ENCODE data around the gene SDF2. TPM values are rescaled to one million over a fixed set of nuclear protein-coding genes. Genes with fewer than 3 reads are reported as not detected.

Gene SDF2
- total RNA-seq, 1 donor from 2014 or later, result 39.5 TPM

DNA sequence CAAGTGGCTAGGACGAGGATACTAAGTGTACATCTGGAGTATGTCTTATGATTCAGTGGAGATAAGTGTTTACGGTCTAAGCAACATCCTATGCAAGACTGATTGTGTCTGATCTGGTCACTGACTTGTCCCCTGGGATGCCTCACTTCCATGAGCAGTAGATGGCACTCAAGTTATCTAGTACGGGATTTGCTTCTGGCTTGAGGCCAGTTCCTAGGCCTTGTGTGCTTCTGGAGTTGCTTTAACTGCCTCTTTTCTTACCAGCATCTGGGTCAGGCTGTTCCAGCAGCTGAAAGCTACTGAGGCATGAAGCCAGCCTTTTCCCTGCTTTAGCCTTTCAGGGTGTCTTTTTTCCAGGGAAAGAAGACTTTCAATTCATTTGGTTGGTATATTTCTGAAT is 23.3 kb upstream of the SDF2 start:
- DNase-seq (ENCODE audit: low read depth), result peak; percentile 43
- H3K4me3 ChIP-seq (ENCODE audit: low read depth, low read length), result no peak overlapping the region
- TF ChIP-seq, protein P1, sequence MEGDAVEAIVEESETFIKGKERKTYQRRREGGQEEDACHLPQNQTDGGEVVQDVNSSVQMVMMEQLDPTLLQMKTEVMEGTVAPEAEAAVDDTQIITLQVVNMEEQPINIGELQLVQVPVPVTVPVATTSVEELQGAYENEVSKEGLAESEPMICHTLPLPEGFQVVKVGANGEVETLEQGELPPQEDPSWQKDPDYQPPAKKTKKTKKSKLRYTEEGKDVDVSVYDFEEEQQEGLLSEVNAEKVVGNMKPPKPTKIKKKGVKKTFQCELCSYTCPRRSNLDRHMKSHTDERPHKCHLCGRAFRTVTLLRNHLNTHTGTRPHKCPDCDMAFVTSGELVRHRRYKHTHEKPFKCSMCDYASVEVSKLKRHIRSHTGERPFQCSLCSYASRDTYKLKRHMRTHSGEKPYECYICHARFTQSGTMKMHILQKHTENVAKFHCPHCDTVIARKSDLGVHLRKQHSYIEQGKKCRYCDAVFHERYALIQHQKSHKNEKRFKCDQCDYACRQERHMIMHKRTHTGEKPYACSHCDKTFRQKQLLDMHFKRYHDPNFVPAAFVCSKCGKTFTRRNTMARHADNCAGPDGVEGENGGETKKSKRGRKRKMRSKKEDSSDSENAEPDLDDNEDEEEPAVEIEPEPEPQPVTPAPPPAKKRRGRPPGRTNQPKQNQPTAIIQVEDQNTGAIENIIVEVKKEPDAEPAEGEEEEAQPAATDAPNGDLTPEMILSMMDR (conservative IDR thresholded peaks at IDR 0.05; ENCODE audit: low read depth, low read length), result peak; percentile 49

DNA sequence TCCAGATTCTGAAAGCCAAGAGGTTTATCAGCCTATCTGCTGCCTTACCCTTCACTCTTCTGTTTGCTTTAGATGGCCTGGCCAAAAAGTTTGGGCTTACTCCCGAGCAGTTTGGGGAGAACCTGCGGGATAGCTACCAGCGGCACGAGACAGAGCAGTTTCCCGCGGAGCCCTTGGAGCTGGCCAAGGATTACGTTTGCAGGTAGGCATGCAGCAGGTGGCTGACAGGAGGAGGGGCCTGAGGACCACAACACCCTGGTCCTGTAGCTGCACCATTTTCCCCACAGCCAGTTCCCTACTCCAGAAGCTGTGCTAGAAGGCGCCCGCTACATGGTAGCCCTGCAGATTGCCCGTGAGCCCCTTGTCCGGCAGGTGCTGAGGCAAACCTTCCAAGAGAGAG is 20.9 kb upstream of the SDF2 start:
- no peak for DNase-seq (ENCODE audit: low read depth)
- TF ChIP-seq, protein P1 (conservative IDR thresholded peaks at IDR 0.05; ENCODE audit: low read depth, low read length), result no peak
- no peak overlapping the region for H3K4me3 ChIP-seq (ENCODE audit: low read depth, low read length)

DNA sequence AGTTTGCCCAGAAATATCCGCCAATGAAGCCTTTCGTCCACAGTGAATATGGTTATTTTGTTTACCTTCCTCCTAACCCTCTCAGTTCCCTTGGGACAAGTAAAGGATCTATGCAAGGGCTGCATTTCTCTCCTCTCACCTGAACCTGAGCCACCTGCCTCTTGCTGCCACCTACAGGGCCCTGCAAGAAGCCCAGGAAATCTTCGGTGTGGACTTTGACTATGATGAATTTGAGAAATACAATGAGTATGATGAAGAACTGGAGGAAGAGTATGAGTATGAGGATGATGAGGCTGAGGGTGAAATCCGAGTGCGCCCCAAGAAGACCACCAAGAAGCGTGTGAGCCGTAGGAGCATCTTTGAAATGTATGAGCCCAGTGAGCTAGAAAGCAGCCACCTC is 14.3 kb upstream of the SDF2 start:
- TF ChIP-seq, protein P1 (conservative IDR thresholded peaks at IDR 0.05; ENCODE audit: low read depth, low read length), result peak; percentile 70
- DNase-seq (ENCODE audit: low read depth), result no peak

DNA sequence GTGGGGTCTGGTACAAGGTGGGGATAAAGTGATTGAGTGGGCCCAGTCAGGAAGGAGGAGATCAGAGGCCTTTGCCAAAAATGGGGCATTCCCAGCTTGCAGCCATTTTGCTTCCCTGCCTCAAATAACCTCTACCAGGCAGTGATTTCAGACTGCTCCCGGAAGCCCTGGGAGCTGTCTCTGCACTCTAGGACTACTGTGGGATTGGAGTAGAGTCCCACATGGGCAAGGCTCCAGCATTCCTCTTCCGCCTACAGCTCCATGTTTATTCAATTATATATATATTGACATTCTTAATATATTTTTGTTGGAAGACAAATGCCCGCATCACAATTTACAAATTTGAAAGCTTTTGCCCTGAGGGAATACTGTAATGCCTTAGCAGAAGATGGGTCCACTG is 13.8 kb upstream of the SDF2 start:
- TF ChIP-seq, protein P1 (conservative IDR thresholded peaks at IDR 0.05; ENCODE audit: low read depth, low read length), result no peak
- DNase-seq (ENCODE audit: low read depth), result no peak
- H3K4me3 ChIP-seq (ENCODE audit: low read depth, low read length), result no peak overlapping the region

More for the DNA sequence above, 14.3 kb upstream of the SDF2 start:
- H3K4me3 ChIP-seq (ENCODE audit: low read depth, low read length), result no peak overlapping the region

DNA sequence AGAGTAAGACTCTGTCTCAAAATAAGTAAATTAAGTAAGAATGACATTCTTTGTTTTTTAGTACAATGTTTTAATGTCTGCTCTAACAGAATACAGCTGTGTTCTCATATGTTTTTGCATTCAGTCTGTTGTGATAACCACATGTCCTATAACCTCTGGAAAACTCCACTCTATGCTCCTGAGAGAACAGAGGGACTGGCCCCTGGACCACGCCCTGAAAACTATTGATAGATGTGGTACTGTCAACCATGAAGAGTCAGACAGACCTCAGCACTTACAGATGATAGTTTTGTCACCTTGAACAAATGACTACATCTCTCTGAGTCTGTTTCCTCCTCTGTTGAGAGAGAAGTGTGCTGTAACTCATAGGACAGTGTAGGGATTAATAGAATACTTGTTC is 8.2 kb upstream of the SDF2 start:
- no peak overlapping the region for H3K4me3 ChIP-seq (ENCODE audit: low read depth, low read length)
- DNase-seq (ENCODE audit: low read depth), result no peak
- TF ChIP-seq, protein P1 (conservative IDR thresholded peaks at IDR 0.05; ENCODE audit: low read depth, low read length), result no peak

DNA sequence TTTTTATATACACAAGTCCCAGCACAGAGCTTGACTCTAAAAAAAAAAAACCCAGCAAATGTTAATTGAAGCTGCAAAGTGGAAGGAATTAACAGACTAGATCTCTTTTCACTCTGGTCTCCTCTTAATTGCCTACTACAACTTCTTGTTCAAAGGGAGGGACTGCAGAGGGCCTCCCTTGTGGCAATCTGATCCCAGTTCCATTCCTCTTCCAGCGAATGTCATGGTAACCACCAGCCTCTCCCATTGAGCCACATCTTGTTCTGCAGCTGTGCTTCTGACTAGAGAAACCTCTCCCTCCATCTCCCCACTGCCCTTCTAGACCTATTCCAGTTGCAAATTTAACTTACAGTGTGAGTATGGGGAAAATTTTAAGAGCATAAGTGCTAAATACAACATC is 6.2 kb upstream of the SDF2 start:
- no peak for DNase-seq (ENCODE audit: low read depth)
- TF ChIP-seq, protein P1 (conservative IDR thresholded peaks at IDR 0.05; ENCODE audit: low read depth, low read length), result no peak
- no peak overlapping the region for H3K4me3 ChIP-seq (ENCODE audit: low read depth, low read length)

DNA sequence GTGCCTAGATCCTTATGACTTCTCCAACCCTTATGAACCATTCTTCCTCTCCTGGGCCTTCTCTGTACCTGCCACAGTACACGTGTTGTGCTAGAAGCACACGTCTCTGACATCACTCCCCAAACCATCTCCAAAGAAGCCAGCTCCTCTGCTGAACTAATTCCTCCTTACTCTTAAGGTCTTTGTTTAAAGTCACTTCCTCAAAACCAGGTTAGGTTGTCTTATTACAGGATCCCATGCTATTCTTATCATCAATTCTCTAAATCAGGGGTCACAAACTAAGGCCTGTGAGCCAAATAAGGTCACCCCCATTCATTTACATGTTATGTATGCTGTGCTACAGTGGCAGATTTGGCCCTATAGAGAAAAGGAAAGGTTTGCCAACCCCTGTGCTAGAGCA is 4.3 kb upstream of the SDF2 start:
- TF ChIP-seq, protein P1 (conservative IDR thresholded peaks at IDR 0.05; ENCODE audit: low read depth, low read length), result no peak
- DNase-seq (ENCODE audit: low read depth), result no peak

More for the DNA sequence above, 4.3 kb upstream of the SDF2 start:
- H3K4me3 ChIP-seq (ENCODE audit: low read depth, low read length), result no peak overlapping the region

All from epithelial cell of proximal tubule (primary cell).